ENCODE results near the gene NRF1.

- TF ChIP-seq POLR2A (IDR thresholded peaks at IDR 0.05) = no peak
- TF ChIP-seq CTCF (IDR thresholded peaks at IDR 0.05) = no peak
Observed at GRCh38 chr7:129784783-129785684, 173.5 kb downstream of the NRF1 start.

Measured in vagina (tissue), 2 donors.